PC-3 (cell line): ENCODE results near the gene RUFY4. TPM values are rescaled to one million over a fixed set of nuclear protein-coding genes. Genes with fewer than 3 reads are reported as not detected.

Source experiments
- ATAC-seq: fragments of 200-7000 bp; cut with Tn5 transposase; 2 replicates; pipeline ENCODE4 v1.9.1; 2020; ENCODE audit warnings: mild to moderate bottlenecking, moderate library complexity
- BruUV-seq: library from RNA; stranded (reverse); fragments of 400-500 nt; replicated peaks from 2 replicates; lab custom pipeline; 2021; lab: Mats Ljungman, UMichigan
- CTCF ChIA-PET: fragments of 300-600 bp; sonication (Branson Sonifier 250); formaldehyde crosslinking; loops from one replicate; lab custom pipeline; 2022; ENCODE audit warnings: antibody characterized with exemption; lab: Charles Lee
- POLR2A ChIA-PET: fragments of 300-600 bp; sonication (Branson Sonifier 250); formaldehyde crosslinking; loops from one replicate; lab custom pipeline; 2022; ENCODE audit warnings: antibody characterized with exemption; ENCODE audit not compliant: unreplicated experiment; lab: Charles Lee
- DNase-seq: peaks from one replicate; pipeline ENCODE4 v3.0.0-alpha.2; 2015
- H2AFZ ChIP-seq: fragments of 300-600 bp; sonication (generic); 2 replicates; pipeline ENCODE4 v1.6.0; 2016; ENCODE audit warnings: antibody characterized with exemption, low read length
- H3F3A ChIP-seq: fragments of 300-600 bp; sonication (generic); one replicate; pipeline ENCODE4 v1.6.0; 2017; ENCODE audit warnings: antibody characterized with exemption, low read length, control low read depth, mild to moderate bottlenecking; ENCODE audit not compliant: unreplicated experiment
- H3K27ac ChIP-seq: fragments of 300-600 bp; sonication (generic); 2 replicates; pipeline ENCODE4 v1.5.1; 2016; ENCODE audit warnings: mild to moderate bottlenecking, low read length
- H3K27me3 ChIP-seq: fragments of 300-600 bp; sonication (generic); 2 replicates; pipeline ENCODE4 v1.6.1; 2016; ENCODE audit warnings: low read length, mixed read lengths
- H3K36me3 ChIP-seq: fragments of 300-600 bp; sonication (generic); 2 replicates; pipeline ENCODE4 v1.6.1; 2016; ENCODE audit warnings: low read depth, mixed run types, low read length, mixed read lengths
- H3K4me1 ChIP-seq: fragments of 300-600 bp; sonication (generic); 2 replicates; pipeline ENCODE4 v1.5.1; 2016; ENCODE audit warnings: low read length; ENCODE audit not compliant: insufficient read depth
- H3K4me2 ChIP-seq: fragments of 300-600 bp; sonication (generic); 2 replicates; pipeline ENCODE4 v1.6.0; 2016; ENCODE audit warnings: low read length
- H3K4me3 ChIP-seq: fragments of 300-600 bp; sonication (generic); 2 replicates; pipeline ENCODE4 v1.5.1; 2016; ENCODE audit warnings: mild to moderate bottlenecking, low read length, mixed read lengths
- H3K79me2 ChIP-seq: fragments of 300-600 bp; sonication (generic); 2 replicates; pipeline ENCODE4 v1.6.1; 2017; ENCODE audit warnings: low read length, mixed read lengths
- H3K9ac ChIP-seq: fragments of 300-600 bp; sonication (generic); 2 replicates; pipeline ENCODE4 v1.6.0; 2016; ENCODE audit warnings: mild to moderate bottlenecking, low read length
- H3K9me2 ChIP-seq: fragments of 300-600 bp; sonication (generic); replicated peaks from 2 replicates; pipeline ENCODE4 v1.6.1; 2016; ENCODE audit warnings: mixed run types, low read length, mixed read lengths
- H3K9me3 ChIP-seq: fragments of 300-600 bp; sonication (generic); 2 replicates; pipeline ENCODE4 v1.6.1; 2016; ENCODE audit warnings: low read length, mixed read lengths
- H4K20me1 ChIP-seq: fragments of 300-600 bp; sonication (generic); 2 replicates; pipeline ENCODE4 v1.6.1; 2016; ENCODE audit warnings: low read length, mixed read lengths
- EZH2 ChIP-seq: fragments of 300-600 bp; sonication (generic); IDR thresholded peaks from one replicate; pipeline ENCODE4 v1.6.1; 2017; ENCODE audit warnings: antibody characterized with exemption, mild to moderate bottlenecking, low read length; ENCODE audit not compliant: unreplicated experiment
- EZH2phosphoT487 ChIP-seq: fragments of 300-600 bp; sonication (generic); IDR thresholded peaks from 2 replicates; pipeline ENCODE4 v1.6.1; 2018; ENCODE audit warnings: mild to moderate bottlenecking, antibody characterized with exemption, low read length, borderline replicate concordance
- intact Hi-C: fragments of 100-400 bp; cut with micrococcal nuclease; formaldehyde crosslinking; loops from 2 replicates; pipeline ENCODE4 v1.9.0; 2023
- total RNA-seq: library from RNA; depleted of rRNA; stranded (reverse); fragments of >200 nt; gene quantifications from 2 replicates; pipeline ENCODE4 v1.2.3, GENCODE V29; 2014
- TF ChIP-seq, protein P1 (sequence below): fragments of 300-600 bp; sonication (generic); conservative IDR thresholded peaks from 2 replicates; pipeline ENCODE4 v1.5.1; 2017; ENCODE audit warnings: antibody characterized with exemption, low read depth, mild to moderate bottlenecking, low read length

Gene RUFY4
- total RNA-seq, 1 experiment from 2014 or later: not detected

DNA sequence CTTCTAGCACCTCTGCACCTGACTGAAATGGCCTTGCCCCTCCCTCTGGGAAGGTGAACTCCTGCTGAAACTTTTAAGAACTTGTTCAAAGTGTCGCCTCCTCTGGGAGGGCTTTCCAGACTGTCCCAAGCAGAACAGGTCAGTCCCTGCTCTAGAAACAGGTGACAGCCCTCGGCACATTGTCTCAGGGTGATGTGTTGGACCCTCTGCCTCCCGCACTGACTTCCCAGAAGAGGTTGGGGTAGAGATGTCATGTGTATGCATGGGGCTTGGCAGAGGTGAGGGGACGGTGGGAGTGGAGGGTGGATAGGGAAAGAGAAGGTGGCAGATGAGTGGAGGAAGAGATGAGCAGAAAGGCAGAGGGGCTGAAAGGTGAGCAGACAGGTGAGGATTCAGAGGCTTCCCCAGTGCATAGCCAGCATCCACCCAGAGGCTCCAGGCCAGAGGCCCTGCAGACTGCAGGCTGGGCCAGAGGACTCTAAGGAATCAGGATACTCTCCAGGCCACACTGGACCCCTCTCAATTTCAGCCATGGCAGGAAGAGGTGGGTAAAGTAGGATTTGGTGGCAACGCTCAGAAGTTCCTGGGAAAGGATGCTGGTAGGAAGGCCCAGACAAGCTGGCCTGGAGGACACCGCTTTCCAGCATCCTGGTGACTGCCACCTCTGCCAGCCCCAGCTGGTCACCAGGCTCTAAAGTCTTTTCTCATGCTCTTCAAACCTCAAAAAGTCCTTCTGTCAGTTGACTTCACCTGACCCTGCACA is 41.4 kb upstream of the RUFY4 start:
- Histone ChIP-seq H3K4me1 (no peaks in the 10 kb centered on the region), H3K36me3 (no peaks in the 10 kb centered on the region), H3F3A (no peaks in the 10 kb centered on the region), H4K20me1 (no peaks in the 10 kb centered on the region), H3K4me3 (no peak overlapping the region), H3K27me3 (no peaks in the 10 kb centered on the region), H3K4me2 (no peak overlapping the region), H3K9me3 (no peaks in the 10 kb centered on the region), H3K9ac (no peak overlapping the region), H2AFZ (no peak overlapping the region), H3K79me2 (no peaks in the 10 kb centered on the region), H3K9me2 (no peaks in the 10 kb centered on the region), H3K27ac (no peak overlapping the region)
- no peak for ATAC-seq
- TF ChIP-seq EZH2phosphoT487: no peak
- no peak for TF ChIP-seq EZH2
- TF ChIP-seq, protein P1, sequence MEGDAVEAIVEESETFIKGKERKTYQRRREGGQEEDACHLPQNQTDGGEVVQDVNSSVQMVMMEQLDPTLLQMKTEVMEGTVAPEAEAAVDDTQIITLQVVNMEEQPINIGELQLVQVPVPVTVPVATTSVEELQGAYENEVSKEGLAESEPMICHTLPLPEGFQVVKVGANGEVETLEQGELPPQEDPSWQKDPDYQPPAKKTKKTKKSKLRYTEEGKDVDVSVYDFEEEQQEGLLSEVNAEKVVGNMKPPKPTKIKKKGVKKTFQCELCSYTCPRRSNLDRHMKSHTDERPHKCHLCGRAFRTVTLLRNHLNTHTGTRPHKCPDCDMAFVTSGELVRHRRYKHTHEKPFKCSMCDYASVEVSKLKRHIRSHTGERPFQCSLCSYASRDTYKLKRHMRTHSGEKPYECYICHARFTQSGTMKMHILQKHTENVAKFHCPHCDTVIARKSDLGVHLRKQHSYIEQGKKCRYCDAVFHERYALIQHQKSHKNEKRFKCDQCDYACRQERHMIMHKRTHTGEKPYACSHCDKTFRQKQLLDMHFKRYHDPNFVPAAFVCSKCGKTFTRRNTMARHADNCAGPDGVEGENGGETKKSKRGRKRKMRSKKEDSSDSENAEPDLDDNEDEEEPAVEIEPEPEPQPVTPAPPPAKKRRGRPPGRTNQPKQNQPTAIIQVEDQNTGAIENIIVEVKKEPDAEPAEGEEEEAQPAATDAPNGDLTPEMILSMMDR: no peak
- DNase-seq: no peak
- BruUV-seq: no TSS peak
- POLR2A ChIA-PET: no interaction called here
- CTCF ChIA-PET: no interaction called here
- intact Hi-C loops: no loop called here

DNA sequence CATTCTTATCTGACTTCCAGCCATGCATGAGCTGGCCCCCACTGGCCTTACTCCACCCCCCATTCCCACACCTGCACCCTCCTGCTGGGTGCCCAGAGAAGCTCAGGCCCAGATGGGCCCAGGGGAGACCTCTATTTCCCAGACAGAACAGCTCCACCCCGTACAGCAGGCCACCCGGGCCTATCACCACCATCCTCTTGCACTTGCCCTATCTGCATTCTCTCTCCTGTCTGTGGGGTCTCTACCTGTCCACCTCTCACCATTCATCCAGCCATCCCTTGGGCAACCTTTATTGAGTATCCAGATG is 40.9 kb upstream of the RUFY4 start:
- Histone ChIP-seq H3K79me2 (no peaks in the 10 kb centered on the region), H3F3A (no peaks in the 10 kb centered on the region), H3K36me3 (no peaks in the 10 kb centered on the region), H3K9me2 (no peaks in the 10 kb centered on the region), H3K4me2 (no peak overlapping the region), H3K27me3 (peaks cover 2% of the 10 kb centered on the region; the same call in 1 of the 2 replicates), H3K9me3 (no peaks in the 10 kb centered on the region), H3K4me1 (no peaks in the 10 kb centered on the region), H2AFZ (no peak overlapping the region), H3K9ac (no peak overlapping the region), H4K20me1 (no peaks in the 10 kb centered on the region), H3K27ac (no peak overlapping the region), H3K4me3 (no peak overlapping the region)
- ChIA-PET CTCF (no interaction called here), POLR2A (no interaction called here)
- DNase-seq: no peak
- ATAC-seq: no peak
- TF ChIP-seq EZH2 (no peak), EZH2phosphoT487 (no peak)
- TF ChIP-seq, protein P1: no peak
- intact Hi-C loops: no loop called here
- no TSS peak for BruUV-seq

DNA sequence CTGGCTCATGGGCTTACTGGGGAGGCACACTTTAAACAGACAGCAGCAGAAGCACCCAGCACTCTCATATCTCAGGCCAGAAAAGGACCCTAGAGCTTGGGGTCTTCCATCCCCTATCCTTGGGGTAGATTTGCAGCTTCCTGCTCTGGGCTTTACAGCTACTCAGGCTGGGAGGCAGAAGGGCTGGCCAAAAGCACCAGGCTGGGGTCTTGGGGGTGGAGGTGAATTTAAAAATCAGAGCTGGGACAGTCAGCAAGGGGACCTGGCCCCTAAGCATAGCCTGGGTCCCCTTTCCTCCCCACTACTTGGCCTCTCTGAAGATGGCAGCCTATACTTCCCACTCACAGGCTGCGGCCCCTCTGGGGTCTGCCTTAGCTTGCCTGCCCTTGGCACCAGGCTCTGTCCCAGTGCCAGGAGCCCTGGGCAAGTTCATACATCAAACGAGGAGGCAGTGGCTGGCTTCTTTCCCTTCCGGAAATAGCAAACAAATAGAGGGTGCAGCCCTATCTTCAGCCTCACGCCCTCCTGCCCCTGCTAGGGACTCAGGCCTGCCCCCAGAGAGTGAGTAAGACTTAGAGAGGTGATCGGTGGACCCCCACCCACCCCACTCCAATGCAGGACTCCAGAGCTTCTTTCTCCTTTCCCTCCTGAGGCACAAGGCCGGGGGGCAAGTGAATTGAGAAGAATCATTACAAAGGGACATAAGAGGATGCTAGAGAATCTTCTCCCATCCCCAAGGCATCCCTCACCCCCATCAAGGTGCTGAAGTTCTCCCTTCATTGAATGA is 40.3 kb upstream of the RUFY4 start:
- H2AFZ ChIP-seq: no peak overlapping the region
- no peak overlapping the region for H3K27ac ChIP-seq
- no peaks in the 10 kb centered on the region for H3K79me2 ChIP-seq
- no peaks in the 10 kb centered on the region for H3K36me3 ChIP-seq
- intact Hi-C loops: no loop called here
- H3K9ac ChIP-seq: no peak overlapping the region
- H3K9me3 ChIP-seq: no peaks in the 10 kb centered on the region
- no peak for ATAC-seq
- no peak for DNase-seq
- no TSS peak for BruUV-seq
- CTCF ChIA-PET: no interaction called here
- peaks cover 3% of the 10 kb centered on the region; the same call in 1 of the 2 replicates for H3K27me3 ChIP-seq
- TF ChIP-seq, protein P1: no peak
- TF ChIP-seq EZH2: no peak
- no peaks in the 10 kb centered on the region for H3K9me2 ChIP-seq
- no peaks in the 10 kb centered on the region for H4K20me1 ChIP-seq
- POLR2A ChIA-PET: no interaction called here
- no peaks in the 10 kb centered on the region for H3F3A ChIP-seq
- H3K4me3 ChIP-seq: no peak overlapping the region
- H3K4me1 ChIP-seq: no peaks in the 10 kb centered on the region
- no peak overlapping the region for H3K4me2 ChIP-seq
